OCI-LY7 (cell line): ENCODE results near the gene ARAP1. TPM values are rescaled to one million over a fixed set of nuclear protein-coding genes. Genes with fewer than 3 reads are reported as not detected.

ENCODE experiments used
- BruUV-seq: library from RNA; stranded (reverse); fragments of 400-500 nt; replicated peaks from 2 replicates; lab custom pipeline; 2021; lab: Mats Ljungman, UMichigan
- CTCF ChIA-PET: fragments of 300-600 bp; sonication (Branson Sonifier 250); formaldehyde crosslinking; loops from one replicate; lab custom pipeline; 2022; ENCODE audit warnings: antibody characterized with exemption; ENCODE audit not compliant: unreplicated experiment; lab: Charles Lee
- POLR2A ChIA-PET: fragments of 300-600 bp; sonication (Branson Sonifier 250); formaldehyde crosslinking; loops from one replicate; lab custom pipeline; 2022; ENCODE audit warnings: antibody characterized with exemption; lab: Charles Lee
- DNase-seq: peaks from one replicate; pipeline ENCODE4 v3.0.0-alpha.2; 2015; ENCODE audit warnings: low spot score
- H2AFZ ChIP-seq: fragments of 200-600 bp; sonication (generic), shearing (Covaris generic); 2 replicates; pipeline ENCODE4 v1.6.1; 2014; ENCODE audit warnings: mild to moderate bottlenecking, antibody characterized with exemption, low read length, moderate library complexity
- H3K27ac ChIP-seq: fragments of 200-600 bp; sonication (generic); 2 replicates; pipeline ENCODE4 v1.5.1; 2014; ENCODE audit warnings: mixed run types, low read depth, mild to moderate bottlenecking, moderate library complexity, low read length, inconsistent platforms; ENCODE audit not compliant: poor library complexity, severe bottlenecking
- H3K36me3 ChIP-seq: fragments of 200-600 bp; sonication (generic); 2 replicates; pipeline ENCODE4 v1.6.1; 2014; ENCODE audit warnings: mild to moderate bottlenecking, antibody characterized with exemption, low read length, moderate library complexity, mixed read lengths; ENCODE audit not compliant: insufficient read depth
- H3K4me1 ChIP-seq: fragments of 200-600 bp; sonication (generic); 2 replicates; pipeline ENCODE4 v1.5.1; 2014; ENCODE audit warnings: mild to moderate bottlenecking, low read length; ENCODE audit not compliant: insufficient read depth, poor library complexity, severe bottlenecking
- H3K4me2 ChIP-seq: fragments of 200-600 bp; sonication (generic); 2 replicates; pipeline ENCODE4 v1.6.1; 2014; ENCODE audit warnings: mild to moderate bottlenecking, low read length
- H3K4me3 ChIP-seq: fragments of 200-600 bp; sonication (generic); 2 replicates; pipeline ENCODE4 v1.5.1; 2014; ENCODE audit warnings: mild to moderate bottlenecking, low read depth, low read length; ENCODE audit not compliant: poor library complexity, severe bottlenecking
- H3K79me2 ChIP-seq: fragments of 200-600 bp; sonication (generic); 2 replicates; pipeline ENCODE4 v1.6.1; 2016; ENCODE audit warnings: low read depth, mild to moderate bottlenecking, low read length, moderate library complexity, mixed read lengths; ENCODE audit not compliant: insufficient read depth
- H3K9me2 ChIP-seq: fragments of 200-600 bp; sonication (generic); 2 replicates; pipeline ENCODE4 v1.6.1; 2016; ENCODE audit warnings: mild to moderate bottlenecking, low read length, mixed read lengths; ENCODE audit not compliant: insufficient read depth
- H3K9me3 ChIP-seq: fragments of 200-600 bp; sonication (generic); 2 replicates; pipeline ENCODE4 v1.6.1; 2014; ENCODE audit warnings: mild to moderate bottlenecking, mixed run types, low read length, mixed read lengths
- H4K20me1 ChIP-seq: fragments of 200-600 bp; sonication (generic); 2 replicates; pipeline ENCODE4 v1.6.1; 2014; ENCODE audit warnings: mild to moderate bottlenecking, antibody characterized with exemption, low read length, moderate library complexity, mixed read lengths; ENCODE audit not compliant: insufficient read depth
- CTCF ChIP-seq: fragments of 200-600 bp; sonication (generic); conservative IDR thresholded peaks from 2 replicates; pipeline ENCODE4 v1.5.1; 2014; ENCODE audit warnings: mild to moderate bottlenecking, antibody characterized with exemption, low read length, moderate library complexity, mixed read lengths
- EZH2phosphoT487 ChIP-seq: fragments of 200-600 bp; sonication (generic); IDR thresholded peaks from 2 replicates; pipeline ENCODE4 v1.6.1; 2018; ENCODE audit warnings: low read depth, borderline replicate concordance, mild to moderate bottlenecking, mixed run types, antibody characterized with exemption, low read length, moderate library complexity, mixed read lengths
- intact Hi-C: fragments of 100-400 bp; cut with micrococcal nuclease; formaldehyde crosslinking; loops from one replicate; pipeline ENCODE4 v1.10.0; 2022; ENCODE audit not compliant: unreplicated experiment
- total RNA-seq, 2 experiments: library from RNA; depleted of rRNA in 1 of 2; stranded (reverse); fragments of >200 nt in 1 of 2; shearing (Covaris generic) in 1 of 2; gene quantifications; 2 replicates each; pipeline ENCODE4 v1.2.3, GENCODE V29; 2014 to 2022

Gene ARAP1
- total RNA-seq, 2 experiments from 2014 or later = 65.6 to 106 TPM

- Histone ChIP-seq H3K9me2 (no peaks in the 10 kb centered on the region), H3K9me3 (no peaks in the 10 kb centered on the region), H3K4me2 (no peak overlapping the region), H3K4me1 (peaks cover 49% of the 10 kb centered on the region), H3K36me3 (no peaks in the 10 kb centered on the region; the same call in 1 of the 2 replicates), H2AFZ (no peak overlapping the region), H3K79me2 (peaks cover 7% of the 10 kb centered on the region; the same call in 1 of the 2 replicates), H3K27ac (no peak overlapping the region), H4K20me1 (no peaks in the 10 kb centered on the region), H3K4me3 (no peak overlapping the region)
- ChIA-PET CTCF (interaction anchor here (1.4 kb wide), 1 partner anchor 48 kb away, joined by 6 read pairs; the partner anchor contains the start of gene STARD10), POLR2A (no interaction called here)
- no TSS peak for BruUV-seq
- intact Hi-C loops = no loop called here
- DNase-seq = no peak
- no peak for TF ChIP-seq CTCF
- no peak for TF ChIP-seq EZH2phosphoT487
These were observed 6.2 kb downstream of the ARAP1 start for GRCh38 chr11:72745925-72746550.

GRCh38 chr11:72745511-72745910 is 6.7 kb downstream of the ARAP1 start:
- no peaks in the 10 kb centered on the region for H3K9me2 ChIP-seq
- H3K4me2 ChIP-seq = no peak overlapping the region
- peaks cover 4% of the 10 kb centered on the region; the same call in 1 of the 2 replicates for H3K79me2 ChIP-seq
- H2AFZ ChIP-seq = no peak overlapping the region
- no TSS peak for BruUV-seq
- no peak overlapping the region for H3K4me3 ChIP-seq
- TF ChIP-seq CTCF (no peak), EZH2phosphoT487 (no peak)
- ChIA-PET CTCF (interaction anchor here (0.6 kb wide), 2 partner anchors 33 to 37 kb away, joined by 3 read pairs; no protein-coding TSS in a partner anchor), POLR2A (no interaction called here)
- peaks cover 49% of the 10 kb centered on the region for H3K4me1 ChIP-seq
- intact Hi-C loops = no loop called here
- no peaks in the 10 kb centered on the region for H3K9me3 ChIP-seq
- H4K20me1 ChIP-seq = no peaks in the 10 kb centered on the region
- DNase-seq = no peak
- no peak overlapping the region for H3K27ac ChIP-seq
- H3K36me3 ChIP-seq = no peaks in the 10 kb centered on the region; the same call in 1 of the 2 replicates

- POLR2A ChIA-PET = interaction anchor here (0.6 to 0.7 kb wide), 2 partner anchors 65 to 119 kb away, joined by 5 to 8 read pairs; no protein-coding TSS in a partner anchor
- no peaks in the 10 kb centered on the region for H3K9me3 ChIP-seq
- TF ChIP-seq CTCF = no peak
- no peak for TF ChIP-seq EZH2phosphoT487
- CTCF ChIA-PET = no interaction called here
- H3K4me2 ChIP-seq = peak overlapping the region; percentile 53
- peaks cover 55% of the 10 kb centered on the region for H3K4me1 ChIP-seq
- no peaks in the 10 kb centered on the region for H4K20me1 ChIP-seq
- peaks cover 7% of the 10 kb centered on the region; the same call in 1 of the 2 replicates for H3K79me2 ChIP-seq
- intact Hi-C loops = no loop called here
- DNase-seq = no peak
- no peaks in the 10 kb centered on the region; the same call in 1 of the 2 replicates for H3K36me3 ChIP-seq
- no peaks in the 10 kb centered on the region for H3K9me2 ChIP-seq
- BruUV-seq = no TSS peak
- H2AFZ ChIP-seq = no peak overlapping the region
- H3K27ac ChIP-seq = peak overlapping the region; percentile 73
- peak overlapping the region; percentile 5 for H3K4me3 ChIP-seq
These were observed 7.7 kb downstream of the ARAP1 start for GRCh38 chr11:72744474-72744873.
